Small intestine (tissue), 16 donors: ENCODE results near the gene S100A4. TPM values are rescaled to one million over a fixed set of nuclear protein-coding genes. Genes with fewer than 3 reads are reported as not detected.
A peak's percentile ranks its signal among the peaks of the same experiment; 100 is the strongest.
"Not testable (repeated sequence)": the region's sequence is repeated elsewhere in the genome, so short reads cannot be mapped to it uniquely, and the experiment has no call there.

ENCODE experiments used
- DNase-seq, 2 donors: peaks; one replicate each; pipeline versions ENCODE4 v3.0.0 to v3.0.0-alpha.2; 2013
- FAIRE-seq: peaks from 2 replicates; lab custom pipeline; 2012; peaks lifted over from hg19 to GRCh38; lab: Jason Lieb, UNC
- H3K27ac ChIP-seq, 3 donors: one replicate each; pipeline ENCODE4 v1.5.1; 2013; ENCODE audit warnings: low read length in 2 of 3, mild to moderate bottlenecking in 2 of 3, control low read depth in 1 of 3, inconsistent platforms in 1 of 3, low read depth in 1 of 3, moderate library complexity in 1 of 3
- H3K27me3 ChIP-seq, 3 donors: one replicate each; pipeline ENCODE4 v1.6.1; 2013; ENCODE audit warnings: low read length in 3 of 3, inconsistent platforms in 1 of 3; ENCODE audit not compliant: control insufficient read depth in 3 of 3, insufficient read depth in 3 of 3
- H3K36me3 ChIP-seq, 3 donors: one replicate each; pipeline ENCODE4 v1.6.1; 2013; ENCODE audit warnings: low read length in 3 of 3, inconsistent platforms in 1 of 3, low read depth in 1 of 3, mild to moderate bottlenecking in 1 of 3, moderate library complexity in 1 of 3; ENCODE audit not compliant: control insufficient read depth in 3 of 3, insufficient read depth in 2 of 3
- H3K4me1 ChIP-seq, 3 donors: one replicate each; pipeline ENCODE4 v1.6.1; 2013; ENCODE audit warnings: low read length in 2 of 3, inconsistent platforms in 1 of 3, low read depth in 1 of 3, mild to moderate bottlenecking in 1 of 3, moderate library complexity in 1 of 3; ENCODE audit not compliant: control insufficient read depth in 3 of 3, insufficient read depth in 2 of 3
- H3K4me3 ChIP-seq, 3 donors: one replicate each; pipeline ENCODE4 v1.5.1; 2013; ENCODE audit warnings: low read length in 3 of 3, control low read depth in 1 of 3, inconsistent platforms in 1 of 3, low read depth in 1 of 3, mild to moderate bottlenecking in 1 of 3, moderate library complexity in 1 of 3
- H3K9me3 ChIP-seq, 2 donors: one replicate each; pipeline ENCODE4 v1.6.1; 2013; ENCODE audit warnings: low read depth in 1 of 2, low read length in 1 of 2; ENCODE audit not compliant: control insufficient read depth in 2 of 2, insufficient read depth in 1 of 2
- WGBS, 3 donors: extraction: QIAGEN DNeasy Blood & Tissue Kit; methylation state at CpG; one replicate each; pipeline ENCODE4 v1.1.7; 2013; 5-methylcytosine and 5-hydroxymethylcytosine counted together
- long read RNA-seq, 10 donors: transcript quantifications; one replicate each; lab custom pipeline, GENCODE V29; 2026
- polyA plus RNA-seq, 4 donors: library from polyadenylated mRNA; stranded (reverse) in 3 of 4; unstranded in 1 of 4; fragments of 200-250 nt in 3 of 4; fragments of 120-200 nt in 1 of 4; gene quantifications; one replicate each; pipeline versions ENCODE4 v1.2.1 to v1.2.3, GENCODE V29; 2013
- donor health status: healthy with polysubstance abuse.
- donor health status: control.
- donor health status: control.
- donor health status: Bipolar disorder and iron deficiency.
- donor health status: healthy.

The S100A4 gene
- 100 to 1,000 TPM in 2 of 4 donors, 10 to 100 TPM in 1, 1 to 10 TPM in 1; 7.6 to 230 (median 78.7) TPM for polyA plus RNA-seq
- long read RNA-seq, donor 1: 0 reads
- long read RNA-seq, donor 2, partial matches to known transcripts: 0 of 4 reads
- long read RNA-seq, donor 2, other reads (novel, unspliced or antisense): 0 of 4 reads
- long read RNA-seq, donor 3, transcript S100A4-204 (3 exons, 600 nt): major isoform, 8 of 11 reads
- long read RNA-seq, donor 3, partial matches to known transcripts: 0 of 11 reads
- long read RNA-seq, donor 3, other reads (novel, unspliced or antisense): 0 of 11 reads
- long read RNA-seq, donor 4: 0 reads
- long read RNA-seq, donor 5, partial matches to known transcripts: 0 of 3 reads
- long read RNA-seq, donor 5, other reads (novel, unspliced or antisense): 0 of 3 reads
- long read RNA-seq, donor 6, partial matches to known transcripts: 0 of 5 reads
- long read RNA-seq, donor 6, other reads (novel, unspliced or antisense): 0 of 5 reads
- long read RNA-seq, donor 7: 0 reads
- long read RNA-seq, donor 8, transcript S100A4-204 (3 exons, 600 nt): major isoform, 16 of 18 reads
- long read RNA-seq, donor 8, partial matches to known transcripts: 0 of 18 reads
- long read RNA-seq, donor 8, other reads (novel, unspliced or antisense): 0 of 18 reads
- long read RNA-seq, donor 9, partial matches to known transcripts: 0 of 3 reads
- long read RNA-seq, donor 9, other reads (novel, unspliced or antisense): 0 of 3 reads
- long read RNA-seq, donor 10, transcript S100A4-204 (3 exons, 600 nt): major isoform, 40 of 44 reads
- long read RNA-seq, donor 10, partial matches to known transcripts: 0 of 44 reads
- long read RNA-seq, donor 10, other reads (novel, unspliced or antisense): 0 of 44 reads

DNA sequence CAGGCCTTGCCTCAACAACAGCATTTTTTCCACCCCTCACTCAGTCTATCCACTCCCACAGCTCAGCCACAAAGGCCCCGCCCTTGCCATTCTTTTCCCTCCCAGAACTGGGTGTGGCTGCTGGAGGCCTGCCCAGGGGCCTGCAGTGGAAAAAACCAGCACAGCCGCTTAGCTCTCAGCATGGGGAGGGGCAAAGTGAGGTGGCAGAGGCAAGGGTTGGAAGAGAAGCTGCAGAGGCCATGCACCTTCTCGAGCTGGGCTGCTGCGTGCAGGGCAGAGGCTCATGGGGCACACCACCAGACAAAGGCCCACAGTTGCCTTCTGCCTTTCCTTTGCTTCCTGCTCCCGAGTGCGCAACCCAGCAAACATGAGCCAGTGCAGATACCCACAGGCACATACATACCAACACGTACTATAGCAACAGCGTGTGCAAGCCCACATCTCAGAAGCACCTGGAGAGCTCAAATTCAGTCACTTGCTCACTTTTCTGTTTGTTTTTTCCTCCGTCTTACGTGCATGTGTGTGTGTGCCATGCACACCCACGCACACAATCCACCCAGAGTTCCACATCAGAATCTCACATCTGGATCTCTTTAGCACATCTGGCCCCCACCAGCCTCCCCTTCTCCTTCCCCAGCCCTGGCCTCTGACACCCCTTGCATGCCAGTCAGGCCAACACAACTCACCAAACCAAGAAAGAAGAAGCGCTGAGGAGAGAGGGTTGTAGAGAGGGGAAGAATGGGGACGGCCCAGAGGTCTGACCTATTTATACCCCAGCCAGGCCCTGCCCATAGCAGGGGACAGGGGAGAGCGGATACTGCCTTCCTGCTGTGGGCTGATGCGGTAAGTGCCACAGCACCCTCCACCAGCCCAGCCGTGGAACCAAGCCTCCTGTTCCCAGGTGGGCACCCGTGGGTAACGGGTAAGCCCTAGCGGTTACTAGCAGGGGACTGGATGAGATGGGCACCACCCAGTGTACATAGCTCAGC, at the start of gene S100A4:
Gene S100A4, minus strand, starts transcription at position 740 of the 989 bp plus-strand sequence. CDS start 1,012 bp downstream, outside the sequence.
- no peaks in the 10 kb centered on the region for H3K27me3 ChIP-seq
- WGBS, 3 donors: 28 to 39% (median 30%) methylated on average over 19 of the region's 19 CpGs
- peaks cover 14 to 49% (median 14%) of the 10 kb centered on the region in 3 donors for H3K4me1 ChIP-seq
- peak within 1 kb of the TSS; percentile 56 to 78 (median 74) for H3K27ac ChIP-seq
- peak within 1 kb of the TSS in 1 of 3 donors; percentile 29 for H3K4me3 ChIP-seq
- DNase-seq (peak; percentile 96 to 98), FAIRE-seq (no peak)
- no peaks in the 10 kb centered on the region for H3K36me3 ChIP-seq
- H3K9me3 ChIP-seq: no peaks in the 10 kb centered on the region

GRCh38 chr1:153592748-153593147, 47.1 kb upstream of the S100A4 start:
- Histone ChIP-seq H3K4me3 (no peak overlapping the region), H3K27ac (no peak overlapping the region), H3K4me1 (peaks cover 0 to 3% (median 0%) of the 10 kb centered on the region in 3 donors), H3K27me3 (no peaks in the 10 kb centered on the region), H3K36me3 (no peaks in the 10 kb centered on the region), H3K9me3 (no peaks in the 10 kb centered on the region)
- no peak for DNase-seq
- FAIRE-seq: no peak
- WGBS, 3 donors: 70 to 80% (median 73%) methylated on average over 4 of the region's 4 CpGs

DNA sequence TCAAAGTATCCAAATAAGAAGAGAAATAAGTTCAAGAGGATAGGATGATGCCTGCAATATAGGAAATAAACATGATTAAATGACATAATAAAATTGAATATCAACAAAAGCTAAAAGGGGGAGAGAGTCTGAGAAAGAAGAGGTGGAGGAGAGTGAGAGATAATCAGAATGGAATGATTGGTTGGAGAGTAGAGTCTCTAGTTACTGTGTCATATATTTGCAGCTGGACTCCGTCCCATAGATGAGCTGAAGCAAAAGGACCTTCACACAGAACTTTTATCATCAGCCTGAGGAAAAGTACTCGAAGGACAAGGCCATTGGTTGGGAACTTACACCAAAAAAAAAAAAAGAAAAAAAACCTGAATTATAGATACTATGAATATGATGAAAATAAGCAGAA, 42.9 kb upstream of the S100A4 start:
- H3K27ac ChIP-seq: no peak overlapping the region
- DNase-seq (no peak), FAIRE-seq (no peak)
- H3K4me1 ChIP-seq: no peaks in the 10 kb centered on the region
- no peaks in the 10 kb centered on the region for H3K27me3 ChIP-seq
- H3K9me3 ChIP-seq: no peaks in the 10 kb centered on the region
- no peaks in the 10 kb centered on the region for H3K36me3 ChIP-seq
- WGBS, 3 donors: 71 to 79% (median 77%) methylated on average over 2 of the region's 2 CpGs
- H3K4me3 ChIP-seq: no peak overlapping the region

- 93 to 97% (median 96%) methylated on average over 10 of the region's 10 CpGs for WGBS, 3 donors
- not testable (repeated sequence) for H3K4me3 ChIP-seq, H3K27ac ChIP-seq, H3K9me3 ChIP-seq, FAIRE-seq, H3K27me3 ChIP-seq, H3K4me1 ChIP-seq, H3K36me3 ChIP-seq, DNase-seq
These were observed 42.4 kb upstream of the S100A4 start for GRCh38 chr1:153588033-153588432.

GRCh38 chr1:153587314-153587713, 41.7 kb upstream of the S100A4 start:
- DNase-seq (no peak), FAIRE-seq (no peak)
- WGBS, 3 donors: 48 to 61% (median 56%) methylated on average over 5 of the region's 5 CpGs
- Histone ChIP-seq H3K4me3 (no peak overlapping the region), H3K9me3 (no peaks in the 10 kb centered on the region), H3K36me3 (no peaks in the 10 kb centered on the region), H3K27me3 (no peaks in the 10 kb centered on the region), H3K4me1 (no peaks in the 10 kb centered on the region), H3K27ac (no peak overlapping the region)

DNA sequence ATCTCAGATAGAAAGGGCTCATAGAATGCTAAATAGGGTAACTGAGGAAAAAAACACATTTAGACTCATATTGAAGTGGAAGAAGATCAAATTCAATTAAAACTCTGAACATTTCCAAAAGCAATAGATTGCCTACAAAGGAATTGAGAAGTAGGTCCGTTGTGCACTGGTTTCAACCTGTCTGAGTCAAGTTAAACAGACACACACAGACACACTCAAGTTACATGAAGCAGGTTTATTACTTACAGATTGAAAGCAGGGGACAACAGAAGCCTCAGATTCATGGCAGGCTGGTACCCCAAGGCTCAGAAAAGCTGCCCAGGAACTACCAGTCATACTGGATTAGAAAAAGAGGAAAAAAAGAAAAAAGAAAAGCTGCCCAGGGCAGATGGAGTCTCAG, 40.7 kb upstream of the S100A4 start:
- 48 to 54% (median 52%) methylated on average over 1 of the region's 1 CpG for WGBS, 3 donors
- no peak for DNase-seq
- no peaks in the 10 kb centered on the region for H3K27me3 ChIP-seq
- no peak overlapping the region for H3K27ac ChIP-seq
- H3K4me1 ChIP-seq: no peaks in the 10 kb centered on the region
- no peak for FAIRE-seq
- no peaks in the 10 kb centered on the region for H3K9me3 ChIP-seq
- no peak overlapping the region for H3K4me3 ChIP-seq
- no peaks in the 10 kb centered on the region for H3K36me3 ChIP-seq

- no peaks in the 10 kb centered on the region for H3K27me3 ChIP-seq
- no peaks in the 10 kb centered on the region for H3K9me3 ChIP-seq
- H3K4me3 ChIP-seq: no peak overlapping the region
- WGBS, 3 donors: 82 to 97% (median 94%) methylated on average over 1 of the region's 1 CpG
- no peaks in the 10 kb centered on the region for H3K36me3 ChIP-seq
- H3K4me1 ChIP-seq: no peaks in the 10 kb centered on the region
- DNase-seq (no peak), FAIRE-seq (no peak)
- no peak overlapping the region for H3K27ac ChIP-seq
These were observed 39.4 kb upstream of the S100A4 start for GRCh38 chr1:153585006-153585405.
